Measurements from ENCODE around the gene PLA2G10. TPM values are rescaled to one million over a fixed set of nuclear protein-coding genes. Genes with fewer than 3 reads are reported as not detected.
"Not testable (repeated sequence)": the region's sequence is repeated elsewhere in the genome, so short reads cannot be mapped to it uniquely, and the experiment has no call there.

PLA2G10 gene, protein sequence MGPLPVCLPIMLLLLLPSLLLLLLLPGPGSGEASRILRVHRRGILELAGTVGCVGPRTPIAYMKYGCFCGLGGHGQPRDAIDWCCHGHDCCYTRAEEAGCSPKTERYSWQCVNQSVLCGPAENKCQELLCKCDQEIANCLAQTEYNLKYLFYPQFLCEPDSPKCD
- total RNA-seq: not detected in 2 replicates
- long read RNA-seq: 0 reads

DNA sequence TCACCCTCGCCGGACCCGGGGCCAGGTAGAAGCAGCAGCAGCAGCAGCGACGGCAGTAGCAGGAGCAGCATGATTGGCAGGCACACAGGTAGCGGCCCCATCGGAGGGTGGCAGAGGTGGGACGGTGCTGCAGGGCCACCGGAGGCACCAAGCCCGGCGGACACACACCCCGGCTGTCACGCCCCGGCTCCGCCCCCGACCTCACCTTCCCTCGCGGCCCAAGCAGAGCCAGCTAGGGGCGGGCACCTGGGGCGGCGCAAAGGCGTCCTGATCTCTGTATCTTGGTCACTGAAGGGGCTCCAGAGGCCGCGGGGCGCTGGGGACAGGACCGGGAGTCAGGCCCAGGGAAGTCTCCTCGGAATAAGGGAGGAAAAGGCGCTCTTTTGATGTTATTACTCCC is at the start of gene PLA2G10:
Gene PLA2G10 (minus strand): TSS at position 180 of the 400 bp plus-strand sequence. CDS start 79 bp downstream, at position 101.
- H3K27ac Mint-ChIP-seq (ENCODE audit: unreplicated experiment); H3K27me3 Mint-ChIP-seq (ENCODE audit: low read depth); H3K4me1 Mint-ChIP-seq; DNase-seq (ENCODE audit: low read depth, low spot score); H3K36me3 Mint-ChIP-seq (ENCODE audit: low read depth); H3K4me3 Mint-ChIP-seq; H3K9me3 Mint-ChIP-seq: not testable (repeated sequence)

DNA sequence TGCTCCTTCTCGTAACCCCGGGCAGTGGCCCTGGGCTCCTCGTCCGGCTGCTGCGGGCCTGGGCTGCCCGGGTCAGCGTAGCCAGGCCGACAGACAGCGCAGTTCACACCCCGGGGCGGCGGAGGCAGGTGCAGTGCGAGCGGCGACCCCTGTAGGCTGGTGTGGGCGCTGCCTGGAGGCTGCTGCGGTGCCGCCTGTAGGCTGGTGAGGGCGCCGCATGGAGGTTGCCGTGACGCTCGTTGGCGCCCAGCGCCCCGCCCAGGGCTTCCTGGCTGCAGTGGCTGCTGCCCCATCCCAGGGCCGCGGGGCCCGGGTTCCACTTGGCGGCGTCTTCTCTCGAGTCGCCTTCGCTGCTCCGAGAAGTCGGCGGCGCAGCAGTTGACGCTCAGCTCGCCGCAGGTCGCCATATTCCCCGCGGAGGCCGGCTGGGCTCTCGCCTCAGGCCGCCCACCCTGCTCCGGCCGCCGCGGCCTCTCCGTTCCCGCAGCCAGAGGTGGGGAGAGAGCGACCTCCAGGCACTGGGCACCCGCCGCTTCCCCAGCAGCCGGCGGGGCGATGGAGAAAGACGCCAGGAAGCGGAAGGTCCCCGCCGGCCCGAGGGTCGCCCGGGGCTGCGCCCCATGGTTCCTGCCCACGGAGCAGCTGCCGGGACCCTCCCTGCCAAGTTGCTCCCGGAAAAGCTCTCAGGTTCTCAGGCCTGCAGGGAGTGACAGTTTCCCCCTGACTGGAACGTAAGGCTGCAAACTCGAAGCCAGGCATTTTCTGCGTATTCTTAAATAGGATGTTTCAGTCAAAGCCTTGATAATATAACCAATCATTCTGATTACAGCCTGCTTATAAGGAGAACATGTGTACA is 48.4 kb upstream of the PLA2G10 start, which contains the start of gene NPIPA2:
Gene NPIPA2 (plus strand): TSS at position 261 of the 856 bp plus-strand sequence. CDS start 5,533 bp downstream, outside the sequence.
- H3K27me3 Mint-ChIP-seq (ENCODE audit: low read depth); H3K4me1 Mint-ChIP-seq; H3K4me3 Mint-ChIP-seq; H3K36me3 Mint-ChIP-seq (ENCODE audit: low read depth); H3K9me3 Mint-ChIP-seq; H3K27ac Mint-ChIP-seq (ENCODE audit: unreplicated experiment); DNase-seq (ENCODE audit: low read depth, low spot score): not testable (repeated sequence)

DNA sequence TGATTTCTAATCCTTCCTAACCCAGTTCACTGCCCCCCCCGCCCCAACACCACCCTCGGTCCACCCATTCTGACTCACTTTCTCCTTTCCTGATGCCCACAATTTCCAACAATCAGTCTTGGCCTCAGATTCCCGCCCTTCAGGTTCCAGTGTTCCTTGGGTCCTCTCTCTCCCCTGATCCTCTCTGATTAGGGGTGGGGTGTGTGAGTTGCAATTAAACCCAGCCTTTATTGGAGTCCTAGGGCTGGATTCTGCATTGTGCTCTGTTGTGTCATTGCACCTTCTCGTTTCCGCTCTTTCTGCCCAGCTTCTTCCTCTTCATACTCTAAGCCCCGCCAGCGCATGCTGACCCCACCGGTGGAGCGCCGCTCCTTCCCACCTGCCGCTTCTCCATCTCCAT is 47.7 kb upstream of the PLA2G10 start:
- not testable (repeated sequence) for H3K27me3 Mint-ChIP-seq (ENCODE audit: low read depth); H3K9me3 Mint-ChIP-seq; DNase-seq (ENCODE audit: low read depth, low spot score); H3K4me3 Mint-ChIP-seq; H3K36me3 Mint-ChIP-seq (ENCODE audit: low read depth); H3K27ac Mint-ChIP-seq (ENCODE audit: unreplicated experiment); H3K4me1 Mint-ChIP-seq

DNA sequence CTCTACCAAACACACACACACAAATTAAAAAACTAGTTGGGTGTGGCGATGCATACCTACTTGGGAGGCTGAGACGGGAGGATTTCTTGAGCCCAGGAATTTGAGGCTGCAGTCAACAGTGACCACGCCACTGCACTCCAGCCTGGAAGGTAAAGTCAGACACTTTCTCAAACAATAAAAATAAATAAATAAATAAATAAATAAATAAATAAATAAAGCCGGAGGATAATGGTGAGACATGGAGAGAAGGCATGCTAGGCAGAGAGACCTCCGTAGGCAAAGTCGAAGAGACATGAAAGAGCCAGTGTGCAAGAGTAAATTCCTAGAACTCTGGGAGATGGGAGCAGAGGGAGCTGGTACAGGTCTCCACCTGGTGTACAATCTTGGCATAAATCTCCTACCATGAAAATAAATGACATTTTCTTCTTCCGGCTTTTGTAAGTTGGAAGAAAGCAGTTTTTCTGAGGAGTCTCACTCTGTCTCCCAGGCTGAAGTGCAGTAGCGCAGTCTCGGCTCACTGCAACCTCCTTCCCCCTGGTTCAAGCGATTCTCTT is 46.8 kb upstream of the PLA2G10 start:
- not testable (repeated sequence) for H3K27ac Mint-ChIP-seq (ENCODE audit: unreplicated experiment); H3K4me3 Mint-ChIP-seq; H3K36me3 Mint-ChIP-seq (ENCODE audit: low read depth); H3K27me3 Mint-ChIP-seq (ENCODE audit: low read depth); H3K4me1 Mint-ChIP-seq; DNase-seq (ENCODE audit: low read depth, low spot score); H3K9me3 Mint-ChIP-seq

DNA sequence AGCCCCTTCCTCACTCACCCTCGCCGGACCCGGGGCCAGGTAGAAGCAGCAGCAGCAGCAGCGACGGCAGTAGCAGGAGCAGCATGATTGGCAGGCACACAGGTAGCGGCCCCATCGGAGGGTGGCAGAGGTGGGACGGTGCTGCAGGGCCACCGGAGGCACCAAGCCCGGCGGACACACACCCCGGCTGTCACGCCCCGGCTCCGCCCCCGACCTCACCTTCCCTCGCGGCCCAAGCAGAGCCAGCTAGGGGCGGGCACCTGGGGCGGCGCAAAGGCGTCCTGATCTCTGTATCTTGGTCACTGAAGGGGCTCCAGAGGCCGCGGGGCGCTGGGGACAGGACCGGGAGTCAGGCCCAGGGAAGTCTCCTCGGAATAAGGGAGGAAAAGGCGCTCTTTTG is 39.1 kb upstream of the PLA2G10 start:
- H3K4me3 Mint-ChIP-seq; H3K27ac Mint-ChIP-seq (ENCODE audit: unreplicated experiment); H3K9me3 Mint-ChIP-seq; H3K36me3 Mint-ChIP-seq (ENCODE audit: low read depth); H3K27me3 Mint-ChIP-seq (ENCODE audit: low read depth); DNase-seq (ENCODE audit: low read depth, low spot score); H3K4me1 Mint-ChIP-seq: not testable (repeated sequence)

DNA sequence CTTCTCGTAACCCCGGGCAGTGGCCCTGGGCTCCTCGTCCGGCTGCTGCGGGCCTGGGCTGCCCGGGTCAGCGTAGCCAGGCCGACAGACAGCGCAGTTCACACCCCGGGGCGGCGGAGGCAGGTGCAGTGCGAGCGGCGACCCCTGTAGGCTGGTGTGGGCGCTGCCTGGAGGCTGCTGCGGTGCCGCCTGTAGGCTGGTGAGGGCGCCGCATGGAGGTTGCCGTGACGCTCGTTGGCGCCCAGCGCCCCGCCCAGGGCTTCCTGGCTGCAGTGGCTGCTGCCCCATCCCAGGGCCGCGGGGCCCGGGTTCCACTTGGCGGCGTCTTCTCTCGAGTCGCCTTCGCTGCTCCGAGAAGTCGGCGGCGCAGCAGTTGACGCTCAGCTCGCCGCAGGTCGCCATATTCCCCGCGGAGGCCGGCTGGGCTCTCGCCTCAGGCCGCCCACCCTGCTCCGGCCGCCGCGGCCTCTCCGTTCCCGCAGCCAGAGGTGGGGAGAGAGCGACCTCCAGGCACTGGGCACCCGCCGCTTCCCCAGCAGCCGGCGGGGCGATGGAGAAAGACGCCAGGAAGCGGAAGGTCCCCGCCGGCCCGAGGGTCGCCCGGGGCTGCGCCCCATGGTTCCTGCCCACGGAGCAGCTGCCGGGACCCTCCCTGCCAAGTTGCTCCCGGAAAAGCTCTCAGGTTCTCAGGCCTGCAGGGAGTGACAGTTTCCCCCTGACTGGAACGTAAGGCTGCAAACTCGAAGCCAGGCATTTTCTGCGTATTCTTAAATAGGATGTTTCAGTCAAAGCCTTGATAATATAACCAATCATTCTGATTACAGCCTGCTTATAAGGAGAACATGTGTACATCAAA is 9.3 kb upstream of the PLA2G10 start, which contains the start of gene NPIPA3:
Gene NPIPA3 (plus strand): TSS at position 256 of the 856 bp plus-strand sequence. CDS start 5,533 bp downstream, outside the sequence.
- not testable (repeated sequence) for H3K36me3 Mint-ChIP-seq (ENCODE audit: low read depth); H3K9me3 Mint-ChIP-seq; H3K27ac Mint-ChIP-seq (ENCODE audit: unreplicated experiment); H3K4me3 Mint-ChIP-seq; H3K27me3 Mint-ChIP-seq (ENCODE audit: low read depth); DNase-seq (ENCODE audit: low read depth, low spot score); H3K4me1 Mint-ChIP-seq

DNA sequence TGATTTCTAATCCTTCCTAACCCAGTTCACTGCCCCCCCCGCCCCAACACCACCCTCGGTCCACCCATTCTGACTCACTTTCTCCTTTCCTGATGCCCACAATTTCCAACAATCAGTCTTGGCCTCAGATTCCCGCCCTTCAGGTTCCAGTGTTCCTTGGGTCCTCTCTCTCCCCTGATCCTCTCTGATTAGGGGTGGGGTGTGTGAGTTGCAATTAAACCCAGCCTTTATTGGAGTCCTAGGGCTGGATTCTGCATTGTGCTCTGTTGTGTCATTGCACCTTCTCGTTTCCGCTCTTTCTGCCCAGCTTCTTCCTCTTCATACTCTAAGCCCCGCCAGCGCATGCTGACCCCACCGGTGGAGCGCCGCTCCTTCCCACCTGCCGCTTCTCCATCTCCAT is 8.6 kb upstream of the PLA2G10 start:
- not testable (repeated sequence) for H3K4me3 Mint-ChIP-seq; H3K4me1 Mint-ChIP-seq; H3K9me3 Mint-ChIP-seq; H3K27ac Mint-ChIP-seq (ENCODE audit: unreplicated experiment); DNase-seq (ENCODE audit: low read depth, low spot score); H3K27me3 Mint-ChIP-seq (ENCODE audit: low read depth); H3K36me3 Mint-ChIP-seq (ENCODE audit: low read depth)

DNA sequence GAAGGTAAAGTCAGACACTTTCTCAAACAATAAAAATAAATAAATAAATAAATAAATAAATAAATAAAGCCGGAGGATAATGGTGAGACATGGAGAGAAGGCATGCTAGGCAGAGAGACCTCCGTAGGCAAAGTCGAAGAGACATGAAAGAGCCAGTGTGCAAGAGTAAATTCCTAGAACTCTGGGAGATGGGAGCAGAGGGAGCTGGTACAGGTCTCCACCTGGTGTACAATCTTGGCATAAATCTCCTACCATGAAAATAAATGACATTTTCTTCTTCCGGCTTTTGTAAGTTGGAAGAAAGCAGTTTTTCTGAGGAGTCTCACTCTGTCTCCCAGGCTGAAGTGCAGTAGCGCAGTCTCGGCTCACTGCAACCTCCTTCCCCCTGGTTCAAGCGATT is 7.8 kb upstream of the PLA2G10 start:
- H3K4me1 Mint-ChIP-seq; H3K9me3 Mint-ChIP-seq; H3K27me3 Mint-ChIP-seq (ENCODE audit: low read depth); H3K27ac Mint-ChIP-seq (ENCODE audit: unreplicated experiment); DNase-seq (ENCODE audit: low read depth, low spot score); H3K36me3 Mint-ChIP-seq (ENCODE audit: low read depth); H3K4me3 Mint-ChIP-seq: not testable (repeated sequence)

DNA sequence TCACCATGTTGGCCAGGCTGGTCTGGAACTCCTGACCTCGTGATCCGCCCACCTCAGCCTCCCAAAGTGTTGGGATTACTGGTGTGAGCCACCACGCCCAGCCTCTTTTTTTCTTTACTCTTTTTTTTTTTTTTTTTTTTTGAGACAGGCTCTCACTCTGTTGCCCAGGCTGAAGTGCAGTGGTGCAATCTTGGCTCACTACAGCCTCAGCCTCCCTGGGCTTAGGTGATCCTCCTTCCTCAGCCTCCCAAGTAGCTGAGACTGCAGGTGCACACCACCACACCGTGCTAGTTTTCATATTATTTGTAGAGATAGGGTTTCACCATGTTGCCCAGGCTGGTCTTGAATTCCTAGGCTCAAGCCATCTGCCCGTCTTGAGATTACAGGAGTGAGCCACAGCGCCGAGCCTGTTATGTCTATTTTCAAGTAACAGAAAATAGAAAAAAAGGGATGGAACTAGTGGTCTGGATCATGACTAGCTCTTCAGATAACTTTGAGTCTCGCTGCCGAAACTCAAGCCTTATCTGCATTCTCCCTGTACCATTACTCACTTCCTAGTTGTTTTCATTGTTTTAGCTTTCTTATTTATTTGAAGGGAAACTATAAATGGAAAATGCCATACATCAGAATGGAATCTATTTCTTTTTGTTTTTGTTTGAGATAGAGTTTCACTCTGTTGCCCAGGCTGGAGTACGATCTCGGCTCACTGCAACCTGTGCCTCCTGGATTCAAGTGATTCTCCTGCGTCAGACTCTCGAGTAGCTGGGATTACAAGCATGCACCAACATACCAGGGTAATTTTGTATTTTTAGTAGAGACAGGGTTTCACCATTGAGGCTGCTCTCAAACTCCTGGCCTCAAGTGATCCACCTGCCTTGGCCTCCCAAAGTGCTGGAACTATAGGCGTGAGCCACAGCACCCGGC is 8.0 kb downstream of the PLA2G10 start:
- not testable (repeated sequence) for H3K27ac Mint-ChIP-seq (ENCODE audit: unreplicated experiment); H3K27me3 Mint-ChIP-seq (ENCODE audit: low read depth); H3K4me1 Mint-ChIP-seq; H3K9me3 Mint-ChIP-seq; DNase-seq (ENCODE audit: low read depth, low spot score); H3K36me3 Mint-ChIP-seq (ENCODE audit: low read depth); H3K4me3 Mint-ChIP-seq

Data from neural crest cell (in vitro differentiated cells).